22Rv1 (cell line): ENCODE results near the gene PON2.

Source experiments
- ZFX ChIP-seq: fragments of 450-650 bp; IDR thresholded peaks from 2 replicates; pipeline ENCODE4 v1.6.1; 2017; ENCODE audit warnings: antibody characterized with exemption, borderline replicate concordance
- TF ChIP-seq, protein P1 (sequence below): fragments of 450-650 bp; IDR thresholded peaks from 2 replicates; pipeline ENCODE4 v1.5.1; 2017; ENCODE audit warnings: mild to moderate bottlenecking

DNA sequence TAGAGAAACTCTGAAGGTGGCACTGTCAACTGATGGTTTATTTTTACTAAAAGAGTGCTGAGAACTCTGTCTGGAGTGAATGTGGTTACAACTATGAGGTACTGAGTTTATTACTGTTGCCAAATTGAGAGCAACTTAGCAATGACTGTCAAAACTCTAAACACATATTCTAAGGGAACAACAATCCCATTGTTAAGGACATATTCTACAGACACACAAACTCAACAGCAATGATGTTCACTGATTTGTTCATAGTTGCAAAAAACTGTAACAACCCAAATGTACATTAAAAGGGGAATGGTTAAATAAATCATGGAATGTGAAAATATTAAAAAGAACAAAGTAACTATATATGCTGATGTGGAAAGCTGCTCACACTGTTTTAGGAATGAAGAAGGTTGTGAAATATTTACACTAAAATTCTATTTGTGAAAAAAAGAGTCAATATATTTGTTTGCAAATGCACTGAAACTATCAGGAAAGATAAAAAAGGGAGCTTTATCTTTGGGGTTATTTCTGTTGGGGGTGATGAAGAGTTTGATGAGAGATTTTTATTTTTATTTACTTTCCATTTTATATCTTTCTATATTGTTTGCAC, 12.9 kb downstream of the PON2 start:
- TF ChIP-seq, protein P1, sequence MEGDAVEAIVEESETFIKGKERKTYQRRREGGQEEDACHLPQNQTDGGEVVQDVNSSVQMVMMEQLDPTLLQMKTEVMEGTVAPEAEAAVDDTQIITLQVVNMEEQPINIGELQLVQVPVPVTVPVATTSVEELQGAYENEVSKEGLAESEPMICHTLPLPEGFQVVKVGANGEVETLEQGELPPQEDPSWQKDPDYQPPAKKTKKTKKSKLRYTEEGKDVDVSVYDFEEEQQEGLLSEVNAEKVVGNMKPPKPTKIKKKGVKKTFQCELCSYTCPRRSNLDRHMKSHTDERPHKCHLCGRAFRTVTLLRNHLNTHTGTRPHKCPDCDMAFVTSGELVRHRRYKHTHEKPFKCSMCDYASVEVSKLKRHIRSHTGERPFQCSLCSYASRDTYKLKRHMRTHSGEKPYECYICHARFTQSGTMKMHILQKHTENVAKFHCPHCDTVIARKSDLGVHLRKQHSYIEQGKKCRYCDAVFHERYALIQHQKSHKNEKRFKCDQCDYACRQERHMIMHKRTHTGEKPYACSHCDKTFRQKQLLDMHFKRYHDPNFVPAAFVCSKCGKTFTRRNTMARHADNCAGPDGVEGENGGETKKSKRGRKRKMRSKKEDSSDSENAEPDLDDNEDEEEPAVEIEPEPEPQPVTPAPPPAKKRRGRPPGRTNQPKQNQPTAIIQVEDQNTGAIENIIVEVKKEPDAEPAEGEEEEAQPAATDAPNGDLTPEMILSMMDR = no peak
- TF ChIP-seq ZFX = no peak
